B cell (primary cell): Measurements from ENCODE around the gene BTNL2. TPM values are rescaled to one million over a fixed set of nuclear protein-coding genes. Genes with fewer than 3 reads are reported as not detected.

ENCODE experiments used
- ATAC-seq: fragments of 200-7000 bp; cut with Tn5 transposase; one replicate; pipeline ENCODE4 v1.10.0; 2021; ENCODE audit warnings: low read depth, mild to moderate bottlenecking, moderate number of reproducible peaks, moderate library complexity
- CTCF ChIA-PET: fragments of 350-600 bp; sonication (Branson Sonifier 250); formaldehyde crosslinking; loops from one replicate; lab custom pipeline; 2021; ENCODE audit warnings: antibody characterized with exemption, inconsistent platforms; lab: Charles Lee
- POLR2A ChIA-PET: fragments of 350-600 bp; sonication (Branson Sonifier 250); formaldehyde crosslinking; loops from one replicate; lab custom pipeline; 2021; ENCODE audit warnings: antibody characterized with exemption; lab: Charles Lee
- DNase-seq: peaks from one replicate; pipeline ENCODE4 v3.0.0; 2013
- H2AFZ ChIP-seq: 2 replicates; pipeline ENCODE4 v1.6.1; 2012; ENCODE audit warnings: mild to moderate bottlenecking, low read depth, low read length; ENCODE audit not compliant: insufficient read depth, poor library complexity, severe bottlenecking
- H3K27ac ChIP-seq, 2 donors: 1 replicate in 1 of 2; 2 replicates in 1 of 2; pipeline ENCODE4 v1.5.1; 2012 to 2013; ENCODE audit warnings: low read length in 2 of 2, mild to moderate bottlenecking in 2 of 2, moderate library complexity in 1 of 2
- H3K27me3 ChIP-seq, 4 experiments: fragments of 200-600 bp in 1 of 4; sonication (generic) in 1 of 4; replicated peaks in 1 of 4; 1 replicate in 2 of 4; 2 replicates in 2 of 4; pipeline versions ENCODE4 v1.6.1 to v1.7.0; 2013 to 2016; ENCODE audit warnings: low read length in 3 of 4, mild to moderate bottlenecking in 2 of 4, mixed read lengths in 1 of 4, moderate library complexity in 1 of 4; ENCODE audit not compliant: insufficient read depth in 4 of 4, control insufficient read depth in 3 of 4; ENCODE audit errors: control extremely low read depth in 1 of 4
- H3K36me3 ChIP-seq, 2 experiments: replicated peaks in 1 of 2; 1 replicate in 1 of 2; 2 replicates in 1 of 2; pipeline versions ENCODE4 v1.6.1 to v1.7.1; 2013; ENCODE audit warnings: low read length in 1 of 2; ENCODE audit not compliant: insufficient read depth in 2 of 2, control insufficient read depth in 1 of 2; ENCODE audit errors: control extremely low read depth in 1 of 2, extremely low read depth in 1 of 2
- H3K4me1 ChIP-seq, 2 donors: fragments of 200-600 bp in 1 of 2; sonication (generic) in 1 of 2; 1 replicate in 1 of 2; 2 replicates in 1 of 2; pipeline versions ENCODE4 v1.5.1 to v1.6.1; 2013 to 2017; ENCODE audit warnings: low read length in 2 of 2; ENCODE audit not compliant: control insufficient read depth in 2 of 2, insufficient read depth in 2 of 2
- H3K4me2 ChIP-seq: replicated peaks from 2 replicates; pipeline ENCODE3; 2012; ENCODE audit warnings: mild to moderate bottlenecking, low read depth, low read length; ENCODE audit not compliant: poor library complexity, severe bottlenecking
- H3K4me3 ChIP-seq, 5 experiments: fragments of 200-600 bp in 1 of 5; sonication (generic) in 1 of 5; 1 replicate in 3 of 5; 2 replicates in 2 of 5; pipeline versions ENCODE4 v1.5.1 to v1.7.0; 2011 to 2016; ENCODE audit warnings: low read length in 4 of 5, mild to moderate bottlenecking in 4 of 5, low read depth in 2 of 5, control low read depth in 1 of 5, moderate library complexity in 1 of 5; ENCODE audit not compliant: insufficient read depth in 1 of 5; ENCODE audit errors: control extremely low read depth in 1 of 5, extremely low read depth in 1 of 5
- H3K79me2 ChIP-seq: fragments of 200-600 bp; sonication (generic); one replicate; pipeline ENCODE4 v1.6.0; 2016; ENCODE audit warnings: low read length; ENCODE audit not compliant: control insufficient read depth, insufficient read depth
- H3K9ac ChIP-seq: fragments of 200-600 bp; sonication (generic); 2 replicates; pipeline ENCODE4 v1.6.1; 2017; ENCODE audit warnings: mild to moderate bottlenecking, low read length, moderate library complexity
- H3K9me3 ChIP-seq, 3 donors: one replicate each; pipeline versions ENCODE4 v1.6.1 to v1.7.1; 2013; ENCODE audit warnings: low read length in 2 of 3; ENCODE audit not compliant: control insufficient read depth in 2 of 3, insufficient read depth in 1 of 3; ENCODE audit errors: control extremely low read depth in 1 of 3
- H4K20me1 ChIP-seq: 2 replicates; pipeline ENCODE4 v1.6.0; 2012; ENCODE audit warnings: mild to moderate bottlenecking, low read length; ENCODE audit not compliant: insufficient read depth, control insufficient read depth, poor library complexity, severe bottlenecking
- H3K27ac Mint-ChIP-seq: one replicate; pipeline ENCODE4 v1.8.0; 2021; ENCODE audit warnings: mixed read lengths
- H3K27me3 Mint-ChIP-seq: one replicate; pipeline ENCODE4 v1.8.0; 2021; ENCODE audit warnings: mixed read lengths
- H3K4me1 Mint-ChIP-seq: one replicate; pipeline ENCODE4 v1.8.0; 2021; ENCODE audit warnings: mixed read lengths
- H3K4me3 Mint-ChIP-seq: one replicate; pipeline ENCODE4 v1.8.0; 2021; ENCODE audit warnings: mixed read lengths
- H3K9me3 Mint-ChIP-seq: one replicate; pipeline ENCODE4 v1.8.0; 2022; ENCODE audit warnings: mixed read lengths; ENCODE audit not compliant: insufficient read depth
- CTCF ChIP-seq: fragments of 200-600 bp; IDR thresholded peaks from one replicate; pipeline ENCODE4 v1.8.0; 2022; ENCODE audit warnings: antibody characterized with exemption, mild to moderate bottlenecking
- EZH2 ChIP-seq: IDR thresholded peaks from 2 replicates; pipeline ENCODE4 v1.6.1; 2012; ENCODE audit warnings: borderline replicate concordance, low read depth, mild to moderate bottlenecking, moderate library complexity, low read length; ENCODE audit not compliant: insufficient read depth, poor library complexity, severe bottlenecking
- WGBS: methylation state at CpG from one replicate; pipeline ENCODE4 v1.1.5; 2013; ENCODE audit warnings: missing lambda C conversion rate; ENCODE audit not compliant: insufficient coverage; 5-methylcytosine and 5-hydroxymethylcytosine counted together
- intact Hi-C: fragments of 100-400 bp; cut with micrococcal nuclease; formaldehyde crosslinking; loops from one replicate; pipeline ENCODE4 v1.10.0; 2022
- polyA plus RNA-seq: library from polyadenylated mRNA; depleted of rRNA; stranded (reverse); fragments of >200 nt; gene quantifications from 2 replicates; pipeline ENCODE4 v1.2.3, GENCODE V29; 2012
- total RNA-seq, 2 donors: library from RNA; stranded (reverse); fragments of 120-200 nt in 1 of 2; gene quantifications; 1 replicate in 1 of 2; 2 replicates in 1 of 2; pipeline versions ENCODE4 v1.2.3 to v1.2.4, GENCODE V29; 2013 to 2022

BTNL2 gene
- total and polyA plus RNA-seq, 2 donors (not counting 1 experiment from before 2014, with no cell fraction given): not detected

- H3K27ac ChIP-seq: peak overlapping the region in 1 of 2 donors; percentile 18
- H3K36me3 ChIP-seq: no peaks in the 10 kb centered on the region
- DNase-seq: peak; percentile 51
- ChIA-PET CTCF (interaction anchor here (0.9 to 3.1 kb wide), 8 partner anchors 13 to 471 kb away, joined by 3 to 15 read pairs (median 4); no protein-coding TSS in a partner anchor), POLR2A (no interaction called here)
- H3K4me3 Mint-ChIP-seq: peak overlapping the region; percentile 64
- H3K27me3 Mint-ChIP-seq: no peaks in the 10 kb centered on the region
- intact Hi-C loops: loop anchor here (5.0 kb wide), 1 partner anchor 140 kb away; no protein-coding TSS in a partner anchor
- whole genome bisulfite sequencing: 57% methylated on average over 2 of the region's 7 CpGs
- H3K27me3 ChIP-seq: no peaks in the 10 kb centered on the region
- peaks cover 16% of the 10 kb centered on the region for H3K4me1 Mint-ChIP-seq
- H3K9ac ChIP-seq: no peak overlapping the region
- no peak for TF ChIP-seq CTCF
- no peak for TF ChIP-seq EZH2
- H4K20me1 ChIP-seq: no peaks in the 10 kb centered on the region
- H3K4me1 ChIP-seq: peaks cover 0 to 13% of the 10 kb centered on the region in 2 donors
- H3K9me3 ChIP-seq: no peaks in the 10 kb centered on the region
- ATAC-seq: peak; percentile 84
- peak overlapping the region; percentile 55 for H3K4me2 ChIP-seq
- peak overlapping the region; percentile 86 for H3K27ac Mint-ChIP-seq
- H2AFZ ChIP-seq: peak overlapping the region; percentile 42
- no peak overlapping the region for H3K4me3 ChIP-seq
- no peaks in the 10 kb centered on the region for H3K79me2 ChIP-seq
- no peaks in the 10 kb centered on the region for H3K9me3 Mint-ChIP-seq
Measured at GRCh38 chr6:32397252-32397920, 9.6 kb downstream of the BTNL2 start.

- POLR2A ChIA-PET: no interaction called here
- Histone ChIP-seq H3K27me3 (no peaks in the 10 kb centered on the region), H3K27ac (no peak overlapping the region), H4K20me1 (no peaks in the 10 kb centered on the region), H3K4me1 (peaks cover 0 to 13% of the 10 kb centered on the region in 2 donors), H3K4me2 (no peak overlapping the region), H3K4me3 (no peak overlapping the region), H3K79me2 (no peaks in the 10 kb centered on the region), H3K9ac (no peak overlapping the region), H3K36me3 (no peaks in the 10 kb centered on the region), H3K9me3 (no peaks in the 10 kb centered on the region), H2AFZ (no peak overlapping the region)
- Mint-ChIP-seq H3K4me1 (peaks cover 16% of the 10 kb centered on the region), H3K27ac (no peak overlapping the region), H3K9me3 (no peaks in the 10 kb centered on the region), H3K4me3 (no peak overlapping the region), H3K27me3 (no peaks in the 10 kb centered on the region)
- no peak for DNase-seq
- no peak for ATAC-seq
- intact Hi-C loops: loop anchor here (5.0 kb wide), 1 partner anchor 139 kb away; no protein-coding TSS in a partner anchor
- CTCF ChIA-PET: interaction anchor here (1.2 to 1.3 kb wide), 2 partner anchors 17 to 472 kb away, joined by 3 to 4 read pairs; no protein-coding TSS in a partner anchor
- WGBS: 99% methylated on average over 8 of the region's 10 CpGs
- TF ChIP-seq EZH2 (no peak), CTCF (no peak)
Measured at GRCh38 chr6:32396028-32396427, 11.0 kb downstream of the BTNL2 start.
